Stimulated activated CD4-positive, alpha-beta T cell treated with anti-CD3 and anti-CD28 coated beads, Interleukin-4, amount 100 ng/mL, for 4 hours (primary cell): Measurements from ENCODE around the gene RNFT2.
"Not testable (repeated sequence)": the region's sequence is repeated elsewhere in the genome, so short reads cannot be mapped to it uniquely, and the experiment has no call there.

Experiments used
- DNase-seq, 2 experiments: peaks; one replicate each; pipeline ENCODE4 v3.0.0-alpha.2; 2020

The RNFT2 gene

GRCh38 chr12:116799955-116800354, 61.8 kb downstream of the RNFT2 start:
- DNase-seq = no peak

DNA sequence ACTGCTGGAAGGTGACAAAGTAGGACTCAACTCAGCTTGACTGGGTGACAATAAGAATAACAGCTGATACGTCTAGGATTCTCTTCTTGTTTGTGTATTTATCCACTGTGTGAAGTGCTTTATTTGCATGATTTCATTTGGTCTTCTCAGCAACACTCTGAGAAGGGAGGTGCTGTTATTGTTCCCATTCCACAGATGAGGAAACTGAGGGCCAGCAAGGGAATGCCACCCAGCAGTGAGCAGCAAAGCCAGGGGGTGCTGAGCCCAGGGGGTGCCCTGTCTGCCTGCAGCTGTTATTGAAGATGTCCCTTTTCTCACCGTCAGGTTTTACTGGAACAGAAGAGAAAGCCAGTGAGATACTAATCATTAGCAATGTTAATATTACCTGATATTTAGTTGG, 62.8 kb downstream of the RNFT2 start:
- DNase-seq = no peak

DNA sequence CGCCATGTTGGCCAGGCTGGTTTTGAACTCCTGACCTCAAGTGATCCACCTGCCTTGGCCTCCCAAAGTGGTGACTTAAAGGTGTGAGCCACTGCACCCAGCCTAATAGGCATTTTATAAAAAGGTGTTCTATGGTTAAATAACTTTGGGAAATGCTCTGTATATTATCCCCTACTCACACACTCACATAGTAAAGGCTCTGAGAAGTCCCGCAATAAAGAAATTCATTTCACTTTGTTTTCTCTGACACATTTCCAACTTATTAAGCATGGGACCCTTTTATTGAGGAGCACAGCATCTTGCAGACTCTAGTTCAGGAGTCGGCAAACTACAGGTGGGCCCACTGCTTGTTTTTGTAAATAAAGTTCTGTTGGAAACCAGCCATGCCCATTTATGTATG, 63.9 kb downstream of the RNFT2 start:
- no peak for DNase-seq

- no peak for DNase-seq
Observed at GRCh38 chr12:116803013-116803736, 65.1 kb downstream of the RNFT2 start.

GRCh38 chr12:116804051-116804450, 65.9 kb downstream of the RNFT2 start:
- DNase-seq = no peak

- no peak for DNase-seq
Observed at GRCh38 chr12:116806845-116807440, 68.8 kb downstream of the RNFT2 start.

DNA sequence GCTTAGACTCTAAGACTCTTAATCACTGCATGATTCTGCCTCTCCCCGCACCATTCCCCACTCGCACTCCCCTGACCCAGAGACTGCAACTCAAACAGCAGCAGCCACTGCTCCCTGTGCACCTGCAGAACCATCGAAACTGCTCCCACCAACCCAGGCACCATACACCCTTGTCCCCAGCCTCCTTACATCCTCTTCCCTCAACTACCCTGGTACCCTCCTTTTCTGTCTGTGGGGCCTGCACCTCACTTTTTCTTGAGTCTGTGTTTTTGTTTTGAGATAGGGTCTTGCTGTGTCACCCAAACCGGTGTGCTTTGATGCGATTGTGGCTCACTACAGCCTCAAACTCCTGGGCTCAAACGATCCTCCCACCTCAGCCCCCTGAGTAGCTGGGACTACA, 69.4 kb downstream of the RNFT2 start:
- no peak for DNase-seq

DNA sequence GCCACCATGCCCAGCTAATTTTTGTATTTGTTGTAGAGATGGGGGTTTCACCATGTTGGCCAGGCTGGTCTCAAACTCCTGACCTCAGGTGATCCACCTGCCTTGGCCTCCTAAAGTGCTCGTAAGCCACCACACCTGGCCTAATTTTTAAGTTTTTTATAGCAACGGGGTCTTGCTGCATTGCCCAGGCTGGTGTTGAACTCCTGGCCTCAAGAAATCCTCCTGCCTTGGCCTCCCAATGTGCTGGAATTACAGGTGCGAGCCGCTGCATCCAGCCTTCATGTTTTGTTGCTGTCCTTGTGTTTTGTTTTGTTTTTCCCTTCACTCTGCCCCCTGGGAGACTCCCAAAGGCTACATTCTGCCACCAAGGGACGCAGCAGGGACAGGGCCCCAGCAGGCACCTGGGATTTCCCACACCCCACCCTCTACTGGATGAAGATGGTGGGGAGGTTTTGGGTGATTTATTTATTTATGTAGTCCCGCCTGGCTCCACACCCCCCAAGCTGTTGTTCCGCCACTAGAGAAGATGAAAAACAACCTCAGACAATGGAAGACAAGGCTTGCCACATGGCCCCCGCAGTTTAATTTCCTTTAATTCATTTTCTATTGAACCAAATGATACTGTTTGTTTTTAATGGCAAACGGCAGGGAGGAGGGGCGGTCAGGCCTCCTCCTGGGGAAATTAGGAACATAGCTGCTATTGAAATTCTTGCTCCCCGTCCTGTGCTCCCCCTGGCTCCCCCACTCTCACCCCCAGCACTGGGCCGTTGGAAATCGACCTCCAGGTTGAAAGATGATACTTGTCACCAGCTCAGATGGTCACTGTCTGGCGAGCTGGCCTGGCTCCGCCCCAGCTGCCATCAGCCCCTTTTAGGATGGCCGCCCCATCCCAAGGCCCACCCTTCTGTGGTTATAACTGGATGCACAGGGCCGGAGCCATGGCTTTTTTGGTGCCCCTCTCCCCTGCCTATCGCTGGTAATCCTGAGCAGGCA, 70.3 kb downstream of the RNFT2 start:
- DNase-seq = no peak

DNA sequence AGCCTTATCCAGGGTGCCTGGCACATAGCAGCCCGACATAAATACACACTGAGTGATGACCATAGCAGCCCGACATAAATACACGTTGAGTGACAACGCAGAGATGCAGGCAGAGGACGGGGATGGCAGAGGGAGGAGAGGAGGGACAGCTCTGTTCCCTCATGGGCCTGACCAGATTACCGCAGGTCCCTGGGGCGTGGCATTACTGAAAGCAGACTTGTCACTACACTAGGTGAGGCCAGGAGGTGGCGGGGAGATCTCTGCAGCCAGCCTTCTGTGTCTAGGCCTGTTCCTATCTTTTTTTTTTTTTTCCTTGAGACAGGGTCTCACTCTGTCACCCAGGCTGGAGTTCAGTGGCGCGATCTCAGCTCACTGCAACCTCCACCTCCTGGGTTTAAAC, 74.1 kb downstream of the RNFT2 start:
- DNase-seq = no peak

DNA sequence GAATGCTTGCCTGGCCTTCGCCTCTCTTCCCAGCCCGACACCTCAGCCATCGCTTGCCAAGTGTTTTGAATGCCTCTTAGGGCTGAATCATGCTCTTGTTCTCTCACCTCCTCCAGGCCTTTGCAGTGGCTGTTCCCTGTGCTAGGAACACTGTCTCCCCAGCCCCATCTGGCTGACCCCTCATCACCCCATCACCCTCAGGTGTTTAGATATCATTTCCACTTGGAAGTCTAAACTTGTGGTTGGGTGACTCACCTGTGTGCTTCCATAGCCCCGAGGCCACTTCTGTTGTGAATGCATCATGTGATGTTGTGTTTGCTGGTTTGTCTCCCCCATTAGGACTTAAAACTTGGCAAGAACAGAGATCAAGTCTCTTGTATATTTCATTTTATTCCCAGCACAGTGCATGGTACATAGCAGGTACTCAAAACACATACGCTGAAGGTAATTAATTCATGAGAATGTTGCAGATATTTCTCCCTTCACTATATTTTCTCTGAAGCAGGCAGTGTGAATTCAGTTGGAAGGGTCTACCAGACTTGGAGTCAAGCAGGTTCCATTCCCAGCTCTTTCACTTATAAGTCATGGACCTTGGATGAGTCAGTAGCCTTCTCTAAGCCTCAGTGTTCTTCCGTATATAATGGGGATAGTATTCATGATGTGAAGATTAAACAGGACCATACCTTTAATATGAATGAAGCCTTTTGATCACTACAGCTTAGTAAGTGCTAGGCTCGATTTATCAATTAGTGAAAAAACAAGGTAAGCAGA, 75.3 kb downstream of the RNFT2 start:
- no peak for DNase-seq

DNA sequence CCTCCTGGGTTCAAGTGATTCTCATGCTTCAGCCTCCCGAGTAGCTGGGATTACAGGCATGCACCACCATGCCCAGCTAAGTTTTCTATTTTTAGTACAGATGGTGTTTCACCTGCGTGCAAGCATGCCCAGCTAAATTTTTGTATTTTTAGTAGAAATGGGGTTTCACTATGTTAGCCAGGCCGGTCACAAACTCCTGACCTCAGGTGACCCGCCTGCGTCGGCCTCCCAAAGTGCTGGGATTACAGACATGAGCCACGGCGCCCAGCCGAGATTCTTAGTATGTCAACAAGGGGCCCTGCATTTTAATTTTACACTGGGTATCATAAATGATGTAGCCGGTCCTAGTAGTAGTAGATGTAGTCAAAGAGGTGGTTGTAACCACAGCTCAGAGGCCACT, 76.7 kb downstream of the RNFT2 start:
- not testable (repeated sequence) for DNase-seq

DNA sequence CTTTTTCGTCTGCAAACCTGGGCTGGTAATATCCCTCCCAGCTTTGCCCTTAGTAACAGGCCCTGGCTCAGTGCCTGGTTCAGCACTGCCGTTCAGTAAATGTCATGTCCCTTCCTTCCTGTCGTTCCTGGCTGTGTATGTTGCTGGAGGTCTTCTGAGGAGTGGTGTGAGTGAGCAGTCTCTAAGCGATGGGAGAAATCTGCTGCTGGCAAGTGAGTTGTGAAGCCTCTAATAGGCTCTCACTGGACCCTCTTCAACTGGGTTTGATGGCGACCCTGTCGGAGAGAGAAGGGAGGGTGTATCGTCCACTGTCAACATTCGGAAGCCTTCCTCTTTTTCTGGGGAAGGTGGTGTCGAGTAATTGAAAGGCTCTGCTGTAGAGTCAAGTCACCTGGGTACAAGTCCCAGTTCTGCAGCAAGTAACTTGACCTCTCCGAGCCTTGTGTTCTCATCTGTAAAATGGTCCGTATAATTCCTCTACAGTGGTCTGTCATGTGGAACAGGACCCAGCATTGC, 80.3 kb downstream of the RNFT2 start:
- peak in 1 of 2 experiments; percentile 3 for DNase-seq

DNA sequence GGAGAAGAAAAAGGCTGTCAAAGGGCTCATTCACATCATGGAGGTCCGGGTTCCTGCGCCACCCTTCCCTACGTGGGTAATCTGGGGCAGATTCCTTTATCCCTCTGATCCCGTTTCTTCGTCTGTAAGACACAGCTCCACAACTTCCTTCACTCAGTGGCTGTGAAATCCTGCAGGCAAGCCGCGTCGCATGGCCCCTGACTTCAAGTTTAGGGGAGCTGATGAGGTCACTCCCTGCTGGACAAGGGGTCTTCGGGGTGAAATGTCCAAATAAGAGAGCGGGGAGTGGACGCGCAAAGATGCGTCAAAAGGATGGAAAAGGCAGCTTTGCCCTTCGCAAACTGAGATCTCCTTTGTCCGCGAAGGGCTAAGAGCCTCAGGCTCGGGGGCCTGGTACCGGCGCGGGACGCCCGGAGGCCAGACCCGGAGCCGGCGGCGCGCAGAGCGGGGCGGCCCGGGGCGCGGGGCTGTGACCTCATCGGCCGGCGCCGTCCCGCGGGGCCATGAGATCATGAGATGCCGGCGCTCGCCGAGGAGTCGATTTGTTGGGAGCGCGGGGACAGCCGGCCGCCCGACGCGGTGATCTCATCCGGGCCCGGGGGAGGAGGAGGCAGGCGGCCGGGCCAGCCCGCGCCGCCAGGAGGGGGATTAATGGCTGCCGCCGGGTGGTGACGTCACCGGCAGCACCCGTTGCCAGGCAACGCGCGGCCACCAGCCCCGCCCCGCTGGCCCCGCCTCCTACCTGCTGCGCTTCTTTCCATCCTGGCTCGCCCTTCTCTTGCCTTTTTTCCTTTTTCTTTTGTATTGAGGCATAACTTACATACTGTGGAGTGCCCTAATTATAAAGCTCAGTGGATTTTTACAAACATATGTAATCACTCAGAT, 81.1 kb downstream of the RNFT2 start:
- DNase-seq = peak; percentile 89 to 90

DNA sequence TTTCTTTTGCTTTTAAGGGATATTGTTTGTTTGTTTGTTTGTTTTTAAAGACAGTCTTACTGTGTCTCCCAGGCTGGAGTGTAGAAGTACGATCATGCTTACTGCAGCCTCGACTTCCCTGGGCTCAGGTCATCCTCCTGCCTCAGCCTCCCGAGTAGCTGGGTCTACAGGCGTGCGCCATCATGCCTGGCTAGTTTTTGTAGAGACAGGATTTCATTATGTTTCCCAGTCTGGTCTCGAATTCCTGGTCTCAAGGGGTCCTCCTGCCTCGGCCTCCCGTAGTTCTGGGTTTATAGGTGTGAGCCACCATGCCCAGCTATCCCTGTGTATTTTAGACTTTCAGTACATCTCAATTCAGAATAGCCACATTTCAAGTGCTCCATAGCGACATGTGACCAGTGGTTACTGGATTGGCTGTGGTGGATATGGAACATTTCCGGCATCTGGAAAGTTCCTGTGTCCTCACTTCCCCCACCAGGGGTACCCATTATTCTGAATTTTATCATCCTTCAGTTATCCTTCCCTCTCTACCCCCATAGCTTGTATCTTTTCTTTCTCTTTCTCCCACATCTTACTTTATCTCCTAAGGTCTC, 82.0 kb downstream of the RNFT2 start:
- no peak for DNase-seq

DNA sequence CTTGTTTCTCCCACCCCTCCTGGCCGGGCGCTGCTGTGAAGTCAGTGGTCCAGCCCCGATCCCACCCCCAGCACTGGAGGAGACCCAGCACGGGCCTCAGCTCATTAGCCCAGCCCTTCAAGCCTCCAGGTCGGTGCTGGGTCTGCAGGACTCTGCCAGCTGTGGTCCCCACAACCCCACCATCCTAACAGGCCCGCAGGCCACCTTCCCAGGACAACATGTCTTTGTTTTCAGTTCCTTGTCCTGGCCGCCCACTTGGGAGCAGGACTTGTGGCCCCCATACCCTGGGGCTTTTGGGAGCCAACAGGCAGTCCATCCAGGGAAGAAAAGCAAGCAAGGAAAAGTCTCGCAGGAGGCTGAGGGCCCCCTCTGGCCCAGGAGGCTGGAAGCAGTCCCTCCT, 83.2 kb downstream of the RNFT2 start:
- no peak for DNase-seq

DNA sequence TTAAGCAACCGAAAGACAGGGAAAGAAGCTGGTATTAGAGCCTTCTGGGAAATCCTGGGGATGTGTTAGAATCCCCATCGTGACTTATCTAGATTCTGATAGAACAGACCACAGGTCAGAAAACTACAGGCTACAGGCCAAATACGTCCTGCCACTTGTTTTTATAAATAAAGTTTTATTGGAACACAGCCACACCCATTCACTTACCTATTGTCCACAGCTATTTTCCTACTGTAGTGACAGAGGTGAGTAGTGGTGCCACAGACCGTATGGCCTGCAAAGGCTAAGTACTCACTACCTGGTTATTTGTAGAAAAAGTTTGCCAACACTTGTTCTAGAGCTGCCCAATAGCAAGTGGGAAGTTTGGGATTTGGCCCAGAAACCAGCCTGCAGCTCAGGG, 89.3 kb downstream of the RNFT2 start:
- no peak for DNase-seq

- no peak for DNase-seq
Observed at GRCh38 chr12:116832353-116832752, 94.2 kb downstream of the RNFT2 start.

DNA sequence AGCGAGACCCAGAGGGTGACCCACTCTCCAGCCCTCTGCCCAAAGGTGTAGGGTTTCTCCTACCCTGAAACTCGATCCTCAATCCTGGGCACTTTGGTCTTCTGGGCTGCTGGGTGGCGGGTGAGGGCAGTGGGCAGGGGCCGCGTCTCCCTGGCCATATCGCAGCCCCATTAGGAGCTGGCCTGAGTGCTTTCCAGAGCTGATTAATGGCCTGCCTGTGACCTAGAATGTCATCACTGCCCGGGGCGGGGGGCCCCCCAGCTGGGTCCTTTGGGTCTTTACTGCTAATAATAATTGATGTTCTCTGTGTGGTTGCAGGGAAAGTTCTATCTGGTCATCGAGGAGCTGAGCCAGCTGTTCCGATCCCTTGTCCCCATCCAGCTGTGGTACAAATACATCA, 95.4 kb downstream of the RNFT2 start:
- DNase-seq = no peak

DNA sequence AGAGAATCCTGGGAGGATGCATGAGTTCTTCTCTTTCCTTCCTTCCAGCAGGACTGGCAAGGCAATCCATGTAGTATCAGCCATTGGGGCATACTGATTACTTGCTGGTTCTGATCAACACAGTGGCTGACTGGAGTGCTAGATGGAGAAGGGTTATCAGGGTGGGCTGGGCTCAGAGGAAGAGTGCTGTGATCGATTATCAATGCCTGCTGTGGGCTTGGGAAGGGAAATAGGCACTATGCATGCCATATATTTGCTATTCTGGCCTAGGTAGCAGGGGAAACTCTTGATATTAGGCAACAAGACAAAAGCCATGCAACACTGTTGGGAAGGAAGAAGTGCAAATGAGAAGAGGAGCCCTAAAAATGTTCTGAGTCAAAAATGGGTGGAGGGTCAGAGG, 97.4 kb downstream of the RNFT2 start:
- DNase-seq = no peak

- no peak for DNase-seq
Observed at GRCh38 chr12:116837097-116837496, 99.0 kb downstream of the RNFT2 start.

DNA sequence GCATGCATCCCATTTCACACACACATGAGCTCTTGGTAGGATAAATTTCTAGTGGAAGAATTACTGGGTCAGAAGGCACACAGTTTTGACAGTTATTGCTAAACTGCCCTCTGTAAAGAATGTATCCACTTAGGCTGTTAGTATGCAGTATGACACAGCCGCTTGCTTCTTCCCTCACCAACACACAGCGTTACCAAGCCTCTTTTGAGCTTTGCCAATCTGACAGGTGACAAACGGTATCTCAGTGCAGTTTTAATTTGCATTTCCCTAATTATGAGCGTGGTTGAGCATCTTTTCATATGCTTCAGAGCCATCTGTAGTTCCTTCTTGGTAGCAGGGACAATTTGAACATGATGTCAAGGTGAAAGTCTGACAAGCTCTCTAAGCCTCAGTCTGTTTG, 100.2 kb downstream of the RNFT2 start:
- no peak for DNase-seq
